Glomerular endothelial cell (primary cell): Measurements from ENCODE around the gene RBM19. TPM values are rescaled to one million over a fixed set of nuclear protein-coding genes. Genes with fewer than 3 reads are reported as not detected.
"Not testable (repeated sequence)": the region's sequence is repeated elsewhere in the genome, so short reads cannot be mapped to it uniquely, and the experiment has no call there.

Source experiments
- DNase-seq: peaks from one replicate; pipeline ENCODE4 v3.0.0-alpha.2; 2011; ENCODE audit warnings: low read depth, low spot score; ENCODE audit errors: extremely low read depth
- total RNA-seq: library from RNA; depleted of rRNA; stranded (reverse); fragments of >200 nt; gene quantifications from 2 replicates; pipeline ENCODE4 v1.2.3, GENCODE V29; 2015

The RBM19 gene
- total RNA-seq, 1 donor from 2014 or later = 24.3 TPM

- no peak for DNase-seq
Observed at GRCh38 chr12:113908584-113909100, 57.5 kb downstream of the RBM19 start.

- no peak for DNase-seq
Observed at GRCh38 chr12:113907446-113908180, 58.5 kb downstream of the RBM19 start.

GRCh38 chr12:113906411-113907200 lies 59.5 kb downstream of the RBM19 start:
- no peak for DNase-seq

GRCh38 chr12:113905829-113906228 lies 60.3 kb downstream of the RBM19 start:
- no peak for DNase-seq

GRCh38 chr12:113903381-113903863 lies 62.7 kb downstream of the RBM19 start:
- no peak for DNase-seq

- DNase-seq = not testable (repeated sequence)
Observed at GRCh38 chr12:113901319-113901718, 64.8 kb downstream of the RBM19 start.

- no peak for DNase-seq
Observed at GRCh38 chr12:113900716-113901115, 65.4 kb downstream of the RBM19 start.

DNA sequence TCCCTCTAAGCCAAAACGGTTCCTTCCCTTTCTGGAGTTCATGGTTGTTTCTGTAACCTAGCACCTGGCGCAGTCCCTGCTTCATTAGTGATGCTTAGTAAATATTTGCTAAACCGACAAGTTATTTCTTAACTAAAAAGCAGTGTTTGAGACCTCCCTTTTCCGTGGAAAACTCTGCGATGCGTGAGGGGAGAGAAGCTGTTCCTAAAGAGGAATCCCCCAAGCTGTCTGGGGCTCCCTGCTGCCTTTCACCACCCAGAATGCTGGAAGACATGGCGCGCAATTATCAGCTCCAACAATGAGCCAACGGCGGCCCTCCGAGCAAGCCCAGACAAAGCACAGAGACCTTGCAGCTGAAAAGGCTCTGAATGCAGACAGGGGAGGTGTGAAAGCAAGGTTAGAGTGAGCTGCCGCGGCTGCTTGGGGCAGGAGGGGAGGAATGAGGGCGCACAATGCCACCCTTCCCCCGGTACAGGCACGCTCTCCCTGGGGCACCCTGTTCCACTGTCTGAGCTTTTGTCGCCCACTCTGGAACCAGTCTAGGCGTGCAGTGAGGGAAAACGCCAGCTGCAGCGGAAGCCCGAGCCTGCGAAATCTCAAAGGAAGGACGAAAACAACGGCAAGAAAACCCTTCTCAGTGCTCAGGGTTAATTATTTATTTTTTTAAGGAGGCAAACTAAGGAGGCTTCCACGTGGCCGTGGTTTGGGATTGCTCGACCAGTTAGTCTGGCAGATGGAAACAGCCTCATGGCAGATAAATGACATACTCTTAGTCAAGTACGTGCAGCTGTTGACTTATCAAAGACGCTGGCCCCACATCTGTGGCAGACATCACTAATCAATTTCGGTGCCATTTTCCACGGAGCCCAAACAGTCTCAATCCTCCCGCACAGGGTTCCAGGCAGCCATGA lies 66.3 kb downstream of the RBM19 start:
- no peak for DNase-seq

DNA sequence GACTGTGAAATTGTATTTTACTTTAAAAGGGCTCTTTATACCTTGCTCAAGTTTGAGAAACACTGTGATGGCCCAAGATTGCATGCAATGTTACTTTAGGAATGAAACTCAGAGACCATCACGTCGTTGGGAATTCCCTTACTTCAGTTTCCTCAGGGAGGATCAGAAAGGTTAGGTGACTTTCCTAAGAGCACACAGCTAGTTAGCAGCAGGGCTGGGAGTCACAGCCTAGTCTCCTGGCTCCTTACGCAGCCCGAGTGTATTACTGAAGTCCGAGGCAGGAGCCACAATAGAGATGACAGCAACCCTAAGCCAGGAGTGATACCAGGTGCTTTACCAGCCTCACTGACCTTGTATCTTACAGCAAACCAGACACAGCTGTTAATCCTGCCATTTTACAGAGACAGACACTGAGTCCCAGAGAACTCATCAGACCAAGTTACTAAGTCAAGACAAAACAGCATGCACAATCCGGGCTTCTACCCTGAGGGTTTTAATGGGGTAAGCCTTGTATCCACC lies 67.0 kb downstream of the RBM19 start:
- DNase-seq = no peak

DNA sequence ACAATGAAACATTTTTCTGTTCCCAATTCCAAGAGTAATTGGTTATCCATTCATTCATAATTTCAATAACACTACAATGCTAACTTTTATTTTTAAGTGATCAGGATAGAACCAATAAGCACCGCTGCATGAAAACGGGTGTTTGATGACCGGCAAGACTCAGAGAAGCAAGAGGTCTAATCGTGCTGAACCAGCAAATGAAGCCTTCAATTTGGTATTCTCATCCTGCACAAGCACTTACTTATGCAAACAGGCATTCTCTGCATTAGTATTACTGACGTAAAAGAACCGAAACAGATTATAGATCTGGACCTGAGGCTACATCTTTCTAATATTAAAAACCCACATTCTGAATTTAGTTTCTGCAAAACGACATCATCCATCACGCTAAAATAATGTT lies 67.7 kb downstream of the RBM19 start:
- no peak for DNase-seq

- no peak for DNase-seq
Observed at GRCh38 chr12:113897406-113897805, 68.7 kb downstream of the RBM19 start.

GRCh38 chr12:113896841-113897240 lies 69.3 kb downstream of the RBM19 start:
- DNase-seq = no peak

- DNase-seq = no peak
Observed at GRCh38 chr12:113896194-113896593, 69.9 kb downstream of the RBM19 start.

GRCh38 chr12:113895176-113895575 lies 70.9 kb downstream of the RBM19 start:
- no peak for DNase-seq

DNA sequence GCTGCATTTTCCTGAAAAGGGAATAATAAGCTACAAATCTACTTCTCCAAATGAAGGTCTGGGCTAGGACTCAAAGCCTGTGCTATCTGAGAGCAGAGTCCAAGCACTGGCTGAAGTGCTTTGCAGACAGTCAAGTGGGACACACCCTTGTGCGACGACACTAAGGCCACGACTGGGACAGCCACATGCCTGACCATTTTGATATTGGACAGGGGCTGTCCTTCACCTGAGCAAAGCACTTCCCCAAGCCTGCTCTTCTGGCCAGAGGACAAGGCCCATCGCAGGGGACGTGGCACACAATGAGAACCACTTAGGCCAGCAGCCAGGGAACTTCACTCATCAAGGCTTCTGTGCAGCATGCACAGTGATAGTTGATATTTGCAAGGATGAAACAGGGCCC lies 71.4 kb downstream of the RBM19 start:
- DNase-seq = no peak

GRCh38 chr12:113893221-113893620 lies 72.9 kb downstream of the RBM19 start:
- no peak for DNase-seq

DNA sequence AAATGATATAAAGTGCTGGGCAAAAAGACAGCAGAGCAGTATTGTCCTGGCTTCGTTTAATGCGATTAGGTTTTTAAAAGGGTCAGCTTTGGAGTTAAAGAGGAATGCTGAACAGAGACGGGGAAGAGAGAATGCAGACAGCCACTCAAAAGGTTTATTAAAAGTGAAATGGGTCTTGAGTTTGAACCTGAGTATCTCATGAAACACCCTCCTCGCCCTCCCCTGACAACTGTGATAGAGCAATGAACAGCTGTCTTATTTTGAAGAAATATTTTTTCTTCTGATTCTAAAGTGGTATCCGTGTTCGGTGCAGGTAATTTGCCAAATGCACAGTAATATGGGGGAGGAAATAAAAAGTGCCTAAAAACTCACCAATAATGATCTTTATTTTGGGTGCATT lies 73.6 kb downstream of the RBM19 start:
- no peak for DNase-seq

DNA sequence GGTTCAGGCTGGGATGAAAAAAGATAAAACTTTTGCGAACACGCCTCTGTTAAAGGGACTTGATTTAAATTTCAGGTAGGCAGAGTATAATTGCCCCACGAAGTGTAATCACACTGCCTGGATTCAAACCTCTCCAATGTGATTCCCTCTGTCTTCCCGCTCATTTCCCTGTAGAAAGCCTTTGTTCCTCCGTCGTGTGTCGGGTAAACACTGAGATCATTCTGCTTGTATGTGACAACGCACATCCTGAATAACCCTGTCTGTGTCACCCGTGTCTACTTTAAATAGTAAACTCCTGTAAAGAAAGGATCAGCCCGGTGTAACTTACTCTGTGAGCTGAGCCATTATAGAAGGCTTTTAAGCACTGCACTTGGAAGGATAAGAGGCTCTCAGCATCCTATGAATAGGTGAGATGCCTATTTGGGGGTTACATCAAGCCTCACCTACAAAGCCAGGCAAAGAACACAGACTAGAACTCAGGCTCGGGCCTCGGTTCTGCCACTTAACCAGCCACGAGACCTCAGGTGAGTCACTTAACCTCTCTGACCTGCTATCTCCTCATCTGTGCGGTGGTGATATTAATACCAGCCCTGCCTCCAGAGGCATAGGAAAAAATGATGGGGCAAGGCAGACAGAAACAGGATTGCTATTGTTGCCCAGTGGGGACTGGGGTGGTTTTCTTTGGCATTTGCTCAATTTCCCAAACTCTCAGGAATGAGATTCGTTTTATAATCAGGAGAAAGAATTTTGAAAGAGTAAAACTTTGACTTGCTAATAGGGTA lies 74.2 kb downstream of the RBM19 start:
- DNase-seq = no peak

DNA sequence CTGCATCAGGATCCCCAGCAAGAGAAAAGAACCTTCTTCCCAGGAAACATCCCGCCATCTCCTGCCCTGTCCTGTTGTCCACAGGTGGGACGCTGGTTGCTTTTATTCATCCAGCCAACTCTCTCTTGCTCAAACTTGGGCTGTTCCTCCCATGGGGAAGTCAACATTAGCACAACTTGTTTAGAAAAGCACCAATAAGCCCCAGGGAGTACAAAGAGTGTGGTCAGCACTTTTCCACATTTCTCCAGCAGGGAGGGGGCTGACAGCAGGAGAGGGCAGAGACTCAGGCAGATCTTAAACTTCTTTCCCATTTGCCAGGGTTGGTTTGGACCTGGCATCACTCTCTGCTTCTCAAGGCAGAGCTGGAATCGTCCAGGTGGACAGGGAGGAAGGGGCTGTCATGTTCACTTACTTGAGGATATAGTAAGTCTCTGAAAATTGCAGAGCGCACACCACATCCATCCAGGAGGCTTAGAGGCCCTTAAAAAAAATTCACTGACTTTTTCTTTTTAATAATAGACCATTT lies 74.9 kb downstream of the RBM19 start:
- no peak for DNase-seq
